ENCODE measurements around the gene RASGEF1C.

RASGEF1C gene

DNA sequence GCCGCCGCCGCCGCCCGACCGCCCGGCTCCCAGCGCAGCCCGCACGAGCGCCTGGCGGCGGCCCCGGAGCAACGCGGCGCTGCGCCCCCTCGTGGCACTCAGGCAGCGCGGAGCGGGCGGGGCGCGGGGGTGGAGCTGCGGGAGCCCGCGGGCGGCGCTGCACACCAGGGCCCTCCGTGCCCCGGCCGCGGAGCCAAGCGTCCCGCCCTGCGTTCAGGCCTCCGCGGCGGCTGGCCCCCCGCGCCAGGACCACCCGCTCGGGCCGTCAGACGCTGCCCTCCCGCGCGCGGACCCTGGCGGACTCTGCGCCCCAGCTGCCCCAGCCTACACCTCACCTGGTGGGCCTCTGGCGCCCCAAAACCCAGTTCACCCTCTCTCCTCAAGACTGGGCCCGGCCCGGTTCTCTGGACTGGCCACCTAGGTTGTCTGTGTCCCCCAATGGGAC, at the start of gene RASGEF1C:
Gene RASGEF1C (minus strand): TSS at position 75 of the 445 bp plus-strand sequence. CDS start 71,159 bp downstream, outside the sequence.
- DNase-seq: peak; percentile 9

DNA sequence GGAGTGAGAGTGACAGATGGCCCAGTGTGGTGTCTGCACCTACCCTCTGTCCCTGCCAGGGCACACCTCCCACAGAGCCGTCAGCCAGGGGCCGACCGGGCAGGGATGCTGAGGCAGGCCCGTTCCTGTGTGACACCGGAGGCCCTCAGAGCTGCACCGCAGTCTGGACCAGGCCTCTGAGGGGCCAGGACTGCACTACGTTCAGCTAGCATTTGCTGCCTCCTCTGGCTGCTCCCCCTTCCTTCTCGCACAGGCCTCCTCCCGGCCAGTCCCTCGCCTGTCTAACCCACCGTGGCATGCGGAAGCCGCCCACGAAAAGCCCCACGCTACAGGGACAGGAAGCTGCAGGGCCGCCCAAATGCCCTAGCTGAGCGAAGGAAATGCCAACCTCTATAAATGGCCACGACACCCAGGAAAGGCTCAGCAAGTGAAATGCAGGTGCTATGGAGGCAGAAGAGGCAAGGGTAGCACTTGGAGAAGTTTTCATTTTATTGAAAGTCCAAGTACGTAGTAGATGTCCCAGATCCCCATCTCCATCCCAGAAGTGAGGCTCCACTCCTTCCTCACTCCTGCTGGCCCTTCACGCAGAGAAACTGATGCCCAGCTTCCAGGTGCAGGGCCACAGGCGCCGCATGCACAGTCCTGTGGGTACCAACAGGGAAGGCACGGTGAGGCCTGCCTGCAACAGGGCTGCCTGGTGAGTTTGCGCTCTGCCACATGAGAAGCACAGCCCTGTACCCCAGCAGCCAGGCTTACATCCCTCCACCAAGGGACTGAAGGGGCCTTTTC, 44.2 kb upstream of the RASGEF1C start:
- no peak for DNase-seq

DNA sequence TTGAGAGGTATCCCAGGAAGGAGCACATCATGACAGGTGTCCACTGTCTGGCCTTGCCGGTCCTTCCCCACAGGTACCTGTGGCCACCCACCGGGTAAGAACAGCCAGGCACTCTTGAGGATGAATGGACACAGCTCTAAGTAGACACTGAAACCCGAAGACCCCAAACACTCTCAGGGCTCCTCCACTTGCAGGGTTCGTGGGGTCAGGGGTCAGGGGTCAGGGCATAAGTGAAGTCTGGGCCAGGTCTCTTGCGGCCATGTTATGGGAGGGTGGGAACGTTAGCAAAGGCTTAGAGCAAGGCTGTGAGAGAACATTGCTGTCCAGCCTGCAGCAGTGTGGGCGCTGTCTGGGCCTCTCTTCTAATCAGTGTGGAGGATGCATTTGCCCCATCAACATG, 42.9 kb upstream of the RASGEF1C start:
- DNase-seq: no peak

DNA sequence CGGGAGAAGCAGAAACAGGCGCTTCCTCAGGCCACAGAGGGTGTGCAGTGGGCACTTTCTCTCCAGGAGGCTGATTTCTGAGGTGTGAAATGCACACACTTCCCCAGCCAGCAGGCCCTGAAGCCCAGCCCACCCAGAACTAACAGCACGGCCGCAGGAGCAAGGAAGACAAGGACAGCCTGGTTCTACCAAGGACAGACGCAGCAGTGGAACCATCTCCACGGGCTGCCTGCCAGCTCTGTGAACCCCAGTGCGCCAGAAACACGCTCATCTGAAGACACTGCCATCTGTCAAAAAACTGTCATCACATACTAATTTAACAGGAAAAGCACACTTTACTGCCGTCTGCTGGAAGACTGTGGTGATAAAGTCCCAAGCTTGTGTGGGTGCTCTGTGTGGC, 42.1 kb upstream of the RASGEF1C start:
- DNase-seq: no peak

DNA sequence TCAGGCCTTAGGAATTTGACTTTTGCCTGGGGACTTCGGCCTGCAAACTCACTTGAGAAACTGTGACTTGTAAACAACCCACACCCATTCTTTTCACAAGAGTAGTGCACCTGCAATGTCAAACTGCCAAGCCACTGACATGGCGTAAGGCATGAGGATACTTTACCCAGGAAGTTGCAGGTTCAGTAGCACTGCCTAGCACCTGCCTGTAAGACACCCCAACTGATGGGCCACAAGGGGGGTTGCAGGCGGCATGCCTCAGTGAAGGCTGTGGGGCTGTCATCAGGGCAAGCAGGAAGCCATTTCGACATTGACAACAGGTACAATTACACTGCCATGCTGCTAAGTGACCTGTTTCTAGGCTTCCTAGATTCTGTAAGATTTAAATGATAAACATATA, 41.3 kb upstream of the RASGEF1C start:
- DNase-seq: no peak

DNA sequence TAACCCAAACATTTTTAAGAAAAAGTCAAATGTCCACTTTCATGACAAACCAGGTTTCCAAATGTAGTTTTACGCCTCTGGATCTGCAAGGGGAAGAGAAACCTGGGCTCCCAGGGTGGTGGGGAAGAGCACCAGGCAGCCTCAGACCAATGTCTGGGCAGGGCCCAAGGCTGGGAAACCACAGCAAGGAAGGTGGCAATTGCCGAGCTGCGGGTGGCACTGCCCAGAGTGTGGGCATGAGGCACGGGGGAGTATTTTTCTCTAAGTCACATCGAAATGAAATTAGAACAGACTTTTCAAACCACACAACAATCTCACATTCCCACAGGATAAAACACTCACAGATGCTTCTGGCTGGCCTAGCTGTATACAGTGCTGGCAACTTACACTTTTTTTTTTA, 32.6 kb upstream of the RASGEF1C start:
- no peak for DNase-seq

DNA sequence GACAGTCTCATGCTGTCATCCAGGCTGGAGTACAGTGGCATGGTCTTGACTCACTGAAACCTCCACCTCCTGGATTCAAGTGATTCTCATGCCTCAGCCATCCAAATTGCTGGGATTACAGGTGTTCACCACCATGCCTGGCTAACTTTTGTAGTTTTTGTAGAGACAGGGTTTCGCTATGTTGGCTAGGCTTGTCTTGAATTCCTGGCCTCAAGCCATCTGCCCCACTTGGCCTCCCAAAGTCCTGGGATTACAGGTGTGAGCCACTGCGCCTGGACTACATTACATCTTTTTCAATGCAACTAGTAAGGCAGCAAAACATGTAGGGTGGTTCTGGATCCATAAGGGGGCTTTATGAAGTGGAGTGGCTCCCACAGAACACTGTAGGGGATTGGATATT, 29.6 kb upstream of the RASGEF1C start:
- DNase-seq: no peak

DNA sequence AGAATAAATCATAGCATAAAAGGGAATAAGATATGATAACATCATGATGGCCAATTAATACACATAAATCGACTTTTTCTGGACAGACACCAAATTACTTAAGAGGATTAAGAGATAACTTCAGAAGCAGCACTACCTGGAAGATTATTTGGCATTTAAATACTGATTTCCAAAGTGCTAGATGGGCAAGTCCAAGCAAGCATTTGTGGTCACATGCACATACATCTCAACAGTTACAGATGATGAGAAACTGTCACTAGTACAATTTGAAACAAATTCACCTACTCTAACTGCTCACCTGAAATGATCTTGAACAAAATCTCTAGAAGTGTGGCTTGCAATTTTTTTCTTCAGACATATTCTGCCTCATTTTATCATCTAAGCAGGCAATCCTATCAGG, 26.8 kb upstream of the RASGEF1C start:
- no peak for DNase-seq

DNA sequence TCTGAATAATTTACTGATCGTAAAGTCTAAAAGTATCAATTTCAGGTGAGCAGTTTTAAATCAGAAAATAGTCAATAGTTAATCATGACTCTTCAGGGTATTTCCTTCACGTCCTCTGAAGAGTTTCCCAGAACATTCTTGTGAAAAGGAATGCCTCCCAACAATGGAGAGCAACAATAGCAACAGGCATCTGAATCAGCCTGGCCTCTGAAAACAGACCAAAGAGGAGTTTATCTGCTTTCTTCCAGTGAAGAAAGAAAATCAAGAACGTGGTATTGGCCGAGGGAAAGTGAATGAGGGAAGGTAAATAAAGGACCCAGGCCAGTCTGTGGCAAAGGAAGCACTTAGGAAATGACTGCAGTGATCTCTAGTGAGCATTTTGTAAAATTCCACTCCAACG, 26.1 kb upstream of the RASGEF1C start:
- DNase-seq: no peak

DNA sequence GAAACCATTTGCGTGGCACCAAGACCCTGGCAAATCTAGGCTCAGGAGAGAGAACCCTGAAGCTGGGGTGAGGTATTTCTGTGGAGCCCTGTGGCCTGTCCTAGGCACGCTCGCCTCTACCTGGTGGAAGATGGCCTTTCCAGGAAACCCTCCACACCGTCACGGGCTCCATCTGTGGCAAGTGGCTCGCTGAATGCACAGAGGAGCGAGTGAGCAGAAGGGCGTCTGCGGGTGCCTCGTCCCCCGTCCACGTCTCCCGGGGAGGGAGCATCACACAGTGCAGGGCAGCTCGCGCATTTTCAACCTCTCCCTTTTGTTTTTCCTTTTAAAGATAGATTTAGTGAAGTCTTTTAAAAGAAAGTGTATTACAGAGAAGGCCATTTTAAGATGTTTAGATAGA, 25.3 kb upstream of the RASGEF1C start:
- no peak for DNase-seq

DNA sequence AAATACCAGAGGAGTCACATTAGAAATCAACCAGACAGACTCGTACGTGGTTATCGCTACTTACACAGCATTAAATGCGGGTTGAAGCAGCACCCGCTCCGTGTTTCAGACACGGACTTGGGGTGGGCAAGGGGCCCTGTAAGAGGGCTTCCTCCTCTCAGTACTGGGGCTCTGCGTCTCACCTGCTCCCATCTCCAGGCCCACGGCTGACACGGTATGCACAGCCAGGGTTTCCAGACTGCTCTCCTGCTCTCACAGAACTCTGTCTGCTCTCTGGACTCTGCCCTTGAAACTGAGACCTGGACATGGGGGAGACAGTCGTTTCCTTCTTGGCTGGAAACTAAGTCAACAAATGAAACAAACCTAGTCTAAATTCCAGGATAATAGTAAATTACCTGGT, 24.7 kb upstream of the RASGEF1C start:
- no peak for DNase-seq

DNA sequence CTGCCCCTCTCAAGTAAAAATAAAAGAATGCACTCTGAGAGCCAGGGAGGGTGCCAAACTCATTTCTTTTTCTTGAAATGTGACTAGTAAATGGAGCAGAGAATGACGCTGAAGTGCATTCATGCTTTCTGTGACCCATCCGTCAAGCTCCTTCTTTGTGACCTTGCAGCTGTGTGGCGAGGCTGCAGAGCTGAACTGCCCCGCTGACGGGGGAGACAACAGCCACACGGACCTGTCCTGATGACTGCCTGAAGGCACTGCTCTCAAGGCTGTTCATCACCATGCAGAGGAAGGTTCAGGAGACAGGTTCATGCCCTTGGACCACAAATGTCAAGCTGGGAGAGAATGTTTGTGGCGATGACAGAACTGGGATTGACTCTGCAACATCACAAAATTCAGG, 21.0 kb upstream of the RASGEF1C start:
- DNase-seq: no peak

DNA sequence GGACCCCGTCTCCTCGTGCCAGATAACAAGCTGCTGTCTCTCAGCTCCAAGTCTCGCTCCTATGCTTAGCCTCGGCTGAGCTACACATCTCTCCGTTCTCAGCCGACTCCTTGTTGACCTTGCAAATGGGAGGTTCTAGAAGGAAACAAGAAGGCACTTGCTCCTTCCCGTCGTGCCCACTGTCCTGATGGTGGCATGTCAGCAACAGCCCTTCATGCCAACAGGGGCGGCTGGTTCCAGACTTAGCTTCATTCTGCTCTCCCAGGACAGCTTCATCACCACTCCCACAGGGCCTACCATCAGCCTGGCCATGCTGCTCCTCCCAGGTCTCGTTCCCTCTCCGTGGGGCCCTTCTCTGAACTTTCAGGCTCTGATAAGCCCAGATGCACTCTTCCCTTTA, 13.0 kb upstream of the RASGEF1C start:
- no peak for DNase-seq

DNA sequence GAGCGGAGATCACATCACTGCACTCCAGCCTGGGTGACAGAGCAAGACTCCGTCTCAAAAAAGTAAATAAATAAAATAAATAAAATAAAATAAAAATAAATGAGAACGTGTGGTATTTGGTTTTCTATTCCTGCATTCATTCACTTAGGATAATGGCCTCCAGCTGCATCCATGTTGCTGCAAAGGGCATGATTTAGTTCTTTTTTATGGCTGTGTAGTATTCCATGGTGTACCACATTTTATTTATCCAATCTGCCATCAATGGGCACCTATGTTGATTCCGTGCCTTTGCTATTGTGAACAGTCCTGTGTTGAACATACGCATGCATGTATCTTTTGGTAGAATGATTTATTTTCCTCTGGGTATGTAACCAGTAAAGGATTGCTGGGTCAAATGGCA, 8.8 kb upstream of the RASGEF1C start:
- no peak for DNase-seq

DNA sequence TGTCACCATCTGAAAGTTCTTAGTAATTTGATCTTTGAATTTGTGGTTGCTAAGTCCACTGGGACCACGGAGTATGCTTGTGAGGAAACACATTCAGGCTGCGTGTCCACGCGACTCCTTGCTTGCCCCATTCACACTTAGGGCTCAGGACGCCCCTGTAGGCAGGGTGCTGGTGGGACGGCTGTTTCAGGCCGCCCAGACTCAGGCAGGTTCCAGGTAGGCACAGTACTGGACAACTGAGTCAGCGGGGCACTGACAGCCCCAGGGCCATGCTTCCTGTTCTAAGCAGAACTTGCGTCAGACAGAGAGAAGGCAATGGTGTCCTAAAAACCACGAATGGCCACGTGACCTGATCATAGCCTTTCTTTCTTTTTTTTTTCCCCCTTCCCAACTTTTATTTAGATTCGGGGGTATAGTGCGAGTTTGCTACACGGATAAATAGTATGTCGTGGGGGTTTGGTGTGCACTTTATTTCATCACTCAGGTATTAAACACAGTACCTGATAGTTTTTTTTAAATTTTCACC, 7.7 kb upstream of the RASGEF1C start:
- no peak for DNase-seq

DNA sequence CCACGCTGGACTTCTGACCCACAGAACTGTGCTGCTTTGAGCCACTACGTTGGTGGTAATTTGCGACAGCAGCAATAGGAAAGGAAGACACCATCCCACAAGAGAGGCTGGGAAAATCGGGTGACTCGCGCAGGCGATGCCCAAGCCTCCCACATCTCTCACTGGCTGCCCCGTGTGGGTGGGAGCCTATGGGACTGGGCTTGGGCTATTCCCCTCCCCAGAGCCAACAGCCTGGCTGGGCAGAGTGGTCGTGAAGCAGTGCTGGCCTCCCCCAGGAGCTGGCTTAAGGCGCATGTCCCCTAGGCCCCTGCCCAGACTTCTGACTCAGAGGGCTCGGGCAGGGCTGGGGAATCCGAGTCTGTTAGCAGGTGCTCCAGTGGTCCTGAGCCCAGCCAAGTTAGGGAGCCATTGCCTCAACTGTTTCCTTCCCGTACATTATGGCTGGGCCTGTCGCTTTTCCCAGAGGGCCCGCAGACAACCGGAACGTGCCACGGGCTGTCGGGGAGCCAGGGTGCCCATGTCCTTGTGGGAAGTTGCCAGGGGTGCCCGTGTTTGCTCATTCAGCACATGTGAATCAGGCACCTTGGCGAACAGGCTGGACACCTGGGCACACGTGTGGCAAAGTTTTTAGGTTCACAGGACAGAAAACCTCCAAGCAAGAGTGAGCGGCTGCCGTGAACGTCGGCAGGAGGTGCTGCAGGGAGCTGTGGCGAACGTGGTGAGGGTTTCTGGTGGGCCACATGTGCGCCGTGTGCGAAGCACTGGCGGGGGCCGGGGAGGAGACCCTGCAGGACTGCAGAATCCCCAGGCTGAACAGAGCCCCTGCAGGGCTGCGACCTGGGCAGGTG, 7.0 kb upstream of the RASGEF1C start:
- no peak for DNase-seq

DNA sequence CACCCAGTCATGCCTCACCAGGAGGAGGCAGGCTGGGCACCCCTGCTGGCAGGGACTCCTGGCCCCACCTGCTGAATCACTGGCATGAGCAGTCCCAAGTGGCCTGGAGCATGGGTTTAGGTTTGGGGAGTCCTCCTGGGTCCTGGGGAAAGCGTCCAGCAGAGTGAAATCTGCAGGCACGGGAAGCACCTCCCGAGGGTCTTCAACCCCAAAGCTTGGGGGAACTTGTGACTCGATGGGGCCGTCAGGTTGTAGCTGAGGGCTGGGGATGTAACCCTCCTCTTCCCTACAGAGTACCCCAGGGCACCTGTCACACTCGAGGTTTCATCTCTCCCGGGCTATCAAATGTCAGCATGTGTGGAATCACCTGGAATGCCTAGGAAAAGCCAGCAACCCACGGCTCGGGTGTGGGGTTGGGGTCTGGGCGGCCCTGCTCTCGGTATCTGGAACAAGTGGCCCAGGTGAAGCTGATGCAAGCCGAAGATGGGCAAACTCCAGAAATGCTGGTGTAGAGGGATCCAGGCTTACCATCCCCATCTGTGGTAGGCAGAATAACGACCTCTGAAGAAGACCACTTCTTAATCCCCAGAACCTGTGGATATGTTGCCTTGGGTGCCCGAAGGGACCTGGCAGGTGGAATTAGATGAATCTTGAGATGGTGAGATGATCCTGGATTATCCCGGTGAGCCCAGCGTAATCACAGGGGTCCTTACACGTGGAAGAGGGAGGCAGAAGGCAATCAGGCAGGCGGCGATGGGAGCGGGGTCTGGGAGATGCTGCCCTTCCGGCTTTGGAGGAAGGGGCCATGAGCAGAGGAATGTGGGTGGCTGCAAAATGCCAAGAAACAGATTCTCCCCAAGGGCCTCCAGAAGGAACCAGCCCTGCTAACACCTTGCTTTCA, 6.1 kb upstream of the RASGEF1C start:
- no peak for DNase-seq

DNA sequence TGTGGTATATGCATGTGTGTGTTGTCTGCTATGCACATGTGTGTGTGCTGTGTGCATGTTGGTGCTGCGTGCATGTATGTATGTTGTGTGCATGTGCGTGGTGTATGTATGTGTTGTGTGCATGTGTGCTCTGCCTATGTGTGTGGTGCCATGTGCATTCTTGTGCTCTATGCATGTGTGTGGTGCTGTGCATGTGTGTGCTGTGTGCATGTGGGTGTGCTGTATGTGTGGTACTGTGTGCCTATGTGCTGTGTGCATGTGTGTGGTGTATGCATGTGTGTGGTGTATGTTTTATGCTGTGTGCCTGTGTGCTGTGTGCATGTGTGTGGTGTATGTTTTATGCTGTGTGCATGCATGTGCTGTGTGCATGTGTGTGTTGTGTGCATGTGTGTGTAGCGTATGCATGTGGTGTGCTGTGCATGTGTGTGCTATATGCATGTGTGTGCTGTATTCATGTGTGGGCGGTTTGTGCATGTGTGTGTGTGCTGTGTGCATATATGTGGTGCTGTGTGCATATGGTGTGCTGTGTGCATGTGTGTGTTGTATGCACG, 4.7 kb upstream of the RASGEF1C start:
- no peak for DNase-seq

DNA sequence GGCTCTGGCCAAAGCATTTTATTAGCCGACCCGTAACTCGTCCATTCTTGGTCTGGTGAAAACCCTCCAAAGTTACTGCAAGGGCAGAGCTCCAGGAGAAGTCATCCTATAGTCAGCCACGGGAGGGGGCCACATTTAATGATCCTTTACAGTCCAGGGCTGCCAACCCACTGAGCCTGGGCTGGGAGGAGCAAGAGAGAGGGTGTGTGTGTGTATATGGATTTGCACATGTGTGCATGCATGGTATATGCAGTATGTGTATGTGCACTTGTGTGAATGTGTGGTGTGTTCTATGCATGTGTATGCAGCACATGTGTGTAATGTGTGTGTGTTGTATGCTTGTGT, 4.2 kb upstream of the RASGEF1C start:
- no peak for DNase-seq

DNA sequence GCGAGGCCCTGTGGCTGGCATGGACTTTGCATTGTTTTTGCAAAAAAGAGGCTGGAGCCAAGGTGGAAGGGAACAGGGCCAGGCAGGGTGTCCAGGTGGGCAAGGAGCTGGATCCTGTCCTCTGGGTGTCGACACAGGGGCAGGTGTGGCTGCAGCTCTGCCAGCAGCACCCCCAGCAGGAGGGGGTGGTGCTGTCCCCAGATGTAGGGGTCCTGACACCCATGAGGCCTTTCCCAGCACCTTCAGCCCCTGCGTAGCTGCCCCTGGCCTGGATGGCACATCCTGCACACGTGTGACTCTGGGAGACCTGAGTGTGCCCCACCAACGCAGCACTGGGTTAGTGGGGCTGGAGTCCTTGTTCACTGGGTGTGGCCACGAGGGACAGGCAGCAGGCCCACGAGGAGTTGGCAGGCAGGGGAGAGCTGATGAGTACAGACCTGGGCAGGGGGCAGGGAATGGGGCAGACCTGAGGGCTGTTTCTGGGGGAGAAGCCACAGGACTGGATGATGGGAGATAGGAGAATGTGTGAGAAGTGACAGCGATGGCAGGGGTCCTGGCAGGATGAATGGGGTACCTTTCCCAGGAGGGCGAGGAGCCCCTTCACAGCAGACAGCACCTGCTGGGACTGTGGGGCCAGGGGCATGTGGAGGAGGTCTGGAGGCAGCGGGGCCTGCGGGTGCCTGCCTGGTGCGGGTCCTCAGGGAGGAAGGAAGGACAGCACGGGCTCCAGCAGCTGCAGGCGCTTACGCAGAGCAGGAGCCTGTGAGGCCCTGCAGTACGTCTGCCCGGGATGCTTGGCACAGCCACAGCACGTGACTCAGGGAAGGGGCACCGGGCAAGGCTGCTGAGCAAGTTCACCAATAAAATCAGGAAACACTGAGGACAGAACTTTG, 3.6 kb upstream of the RASGEF1C start:
- no peak for DNase-seq

DNA sequence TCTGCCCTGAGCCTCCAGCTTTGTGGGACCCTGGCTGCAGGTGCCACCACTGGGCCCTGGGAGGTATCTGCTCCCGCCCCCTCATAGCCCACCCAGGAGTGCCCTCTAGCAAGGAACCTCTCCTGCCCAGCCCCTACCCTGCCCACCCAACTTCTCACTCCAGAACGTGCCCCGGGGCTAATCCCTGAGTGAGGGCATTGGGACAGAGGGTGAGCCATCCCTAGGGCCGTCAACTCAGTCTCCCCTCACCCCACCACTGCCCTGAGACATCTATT, 2.7 kb upstream of the RASGEF1C start:
- DNase-seq: no peak

Measured in NCI-H1105 treated with DMSO at 0.1 percent for 48 hours (cell line).